Stimulated activated CD8-positive, alpha-beta memory T cell treated with anti-CD3 and anti-CD28 coated beads, Interleukin-15, amount 100 ng/mL, for 48 hours (primary cell): Measurements from ENCODE around the gene AKT1S1.

Experiments used
- DNase-seq, 2 donors: peaks; one replicate each; pipeline ENCODE4 v3.0.0-alpha.2; 2020; ENCODE audit warnings: low read depth in 2 of 2

The AKT1S1 gene

DNA sequence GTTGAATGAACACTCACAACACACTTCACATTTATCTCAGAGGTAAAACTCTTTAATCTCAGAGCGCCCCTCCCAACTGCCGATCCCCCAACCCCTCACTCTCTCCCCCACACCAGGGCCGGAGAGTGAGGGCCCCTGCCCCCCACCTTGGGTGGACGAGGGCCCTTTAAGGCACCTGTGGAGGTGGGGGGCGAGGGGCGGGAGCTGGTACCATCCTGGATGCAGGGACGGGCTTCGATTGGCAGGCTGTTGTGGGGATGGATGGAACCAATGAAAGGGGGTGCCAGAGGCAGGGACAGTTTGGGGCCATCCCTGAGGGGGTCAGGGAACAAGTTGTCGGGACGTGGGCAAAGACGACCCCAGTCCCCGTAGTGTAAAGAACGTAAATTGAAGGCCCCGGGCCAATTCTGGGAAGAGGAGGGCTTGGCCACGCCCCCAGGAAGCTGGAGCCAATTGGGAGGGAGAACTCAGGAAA is 8.1 kb downstream of the AKT1S1 start:
- no peak for DNase-seq

DNA sequence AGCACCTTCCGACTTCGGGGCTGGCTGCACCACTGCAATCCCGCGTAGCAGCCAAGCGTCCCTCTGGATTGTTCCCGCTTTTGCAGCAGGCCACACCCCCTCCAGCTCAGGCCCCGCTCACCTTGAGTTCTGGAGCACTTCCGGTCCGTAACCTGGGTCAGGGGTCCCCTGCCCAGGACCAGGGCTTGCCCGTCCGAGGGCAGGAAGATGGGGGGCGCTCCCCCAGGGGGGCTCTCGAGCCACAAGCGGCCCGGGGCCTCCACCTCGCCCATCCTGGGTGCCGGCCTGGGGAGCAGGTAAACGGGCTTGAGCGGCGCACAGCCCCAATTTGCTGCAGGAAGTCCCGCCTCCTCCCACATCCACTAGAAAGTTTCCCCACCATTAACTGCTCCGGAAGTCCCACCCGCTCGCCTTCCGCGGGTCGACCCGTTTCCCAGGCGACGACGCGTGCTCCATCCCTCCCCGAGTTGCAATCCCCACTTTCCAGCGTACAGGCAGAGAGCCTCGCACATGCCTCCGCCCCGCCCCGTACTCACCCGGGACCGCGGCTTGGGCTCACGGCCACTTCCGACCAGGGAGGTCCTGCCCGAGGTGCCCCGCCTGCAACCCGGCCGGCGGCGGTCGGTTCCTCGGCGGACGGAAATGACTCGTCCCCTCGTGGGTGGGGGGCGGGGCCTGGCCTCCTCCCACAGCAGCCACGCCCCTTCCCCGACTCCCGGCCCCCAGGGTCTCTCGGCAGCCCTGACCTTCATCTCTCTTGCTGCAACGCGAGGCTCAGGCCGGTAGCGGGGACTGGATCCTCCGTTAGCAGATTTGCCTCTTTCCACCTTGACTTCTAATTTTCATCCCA is 10.0 kb downstream of the AKT1S1 start, which contains the start of gene PNKP:
PNKP (minus strand) TSS at position 644 of the 850 bp plus-strand sequence; CDS start at position 272, 372 bp downstream.
- peak; percentile 86 to 90 for DNase-seq

DNA sequence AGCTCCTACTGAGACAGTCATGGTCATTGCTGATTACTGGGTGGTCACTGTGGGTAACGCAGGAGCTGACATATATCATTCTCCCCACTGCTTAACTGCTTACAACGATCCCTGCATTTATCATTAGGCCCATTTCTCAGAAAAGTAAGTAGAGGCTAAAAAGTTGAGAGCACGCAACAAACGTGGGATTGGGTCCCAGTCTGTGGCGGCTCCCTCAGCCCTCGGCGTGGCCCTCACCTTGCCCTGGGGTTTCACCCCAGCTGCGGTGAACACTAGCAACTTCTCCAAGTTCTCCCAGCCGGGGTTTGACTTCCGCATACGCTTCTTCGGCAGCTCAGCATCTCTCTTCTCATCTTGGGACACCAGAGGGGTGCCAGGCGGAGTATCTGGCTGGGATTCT is 12.3 kb downstream of the AKT1S1 start:
- DNase-seq, result no peak

DNA sequence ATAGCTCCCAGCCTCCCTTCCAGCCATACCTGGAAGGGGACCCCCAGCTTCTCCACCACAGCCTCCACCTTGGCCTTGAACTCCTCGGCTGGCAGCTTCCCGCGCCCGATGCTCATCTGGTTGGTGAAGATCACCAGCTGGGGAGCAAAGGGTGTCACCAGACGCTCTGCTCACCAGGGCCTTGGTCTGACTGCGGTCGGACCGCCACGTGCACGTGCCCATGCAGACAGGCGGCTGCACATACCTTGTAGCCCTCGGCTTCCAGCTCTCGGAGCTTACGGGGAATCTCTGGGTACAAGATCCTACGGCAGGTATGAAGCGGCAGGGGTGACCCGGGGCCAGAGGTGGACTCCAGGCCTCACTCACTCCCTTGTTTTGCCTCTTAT is 13.2 kb downstream of the AKT1S1 start:
- no peak for DNase-seq

DNA sequence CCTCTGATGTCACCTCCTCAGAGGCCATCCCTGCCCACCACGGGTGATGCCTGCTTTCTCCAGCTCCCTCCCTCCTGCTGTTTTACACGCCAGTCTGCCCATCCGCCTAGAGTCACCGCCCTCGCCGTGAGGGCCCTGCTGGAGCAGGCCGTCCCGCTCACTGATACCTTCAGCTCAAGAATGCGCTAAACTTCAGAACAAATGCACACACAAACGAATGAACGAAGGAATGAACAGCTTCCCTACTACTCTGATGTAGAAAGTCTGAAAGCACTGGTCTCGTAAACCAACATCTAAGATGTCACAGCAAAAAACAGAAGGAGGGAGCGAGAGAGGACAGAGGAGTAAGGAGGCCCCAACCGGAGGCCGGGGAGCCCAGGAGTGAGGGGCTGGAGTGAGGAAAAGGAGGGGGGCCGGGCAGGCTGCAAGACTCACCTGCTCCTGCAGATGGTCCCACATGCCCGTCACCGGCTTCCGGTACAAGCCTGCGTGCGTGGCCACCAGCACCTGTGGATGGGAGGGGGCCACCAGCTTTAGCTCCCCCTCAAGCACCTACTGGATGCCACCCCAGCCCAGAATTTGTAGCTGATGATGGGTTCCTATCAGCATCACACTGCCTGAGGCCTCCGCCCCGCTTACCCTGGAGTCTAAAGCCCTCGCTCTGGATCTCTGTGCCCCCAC is 13.8 kb downstream of the AKT1S1 start:
- no peak for DNase-seq

DNA sequence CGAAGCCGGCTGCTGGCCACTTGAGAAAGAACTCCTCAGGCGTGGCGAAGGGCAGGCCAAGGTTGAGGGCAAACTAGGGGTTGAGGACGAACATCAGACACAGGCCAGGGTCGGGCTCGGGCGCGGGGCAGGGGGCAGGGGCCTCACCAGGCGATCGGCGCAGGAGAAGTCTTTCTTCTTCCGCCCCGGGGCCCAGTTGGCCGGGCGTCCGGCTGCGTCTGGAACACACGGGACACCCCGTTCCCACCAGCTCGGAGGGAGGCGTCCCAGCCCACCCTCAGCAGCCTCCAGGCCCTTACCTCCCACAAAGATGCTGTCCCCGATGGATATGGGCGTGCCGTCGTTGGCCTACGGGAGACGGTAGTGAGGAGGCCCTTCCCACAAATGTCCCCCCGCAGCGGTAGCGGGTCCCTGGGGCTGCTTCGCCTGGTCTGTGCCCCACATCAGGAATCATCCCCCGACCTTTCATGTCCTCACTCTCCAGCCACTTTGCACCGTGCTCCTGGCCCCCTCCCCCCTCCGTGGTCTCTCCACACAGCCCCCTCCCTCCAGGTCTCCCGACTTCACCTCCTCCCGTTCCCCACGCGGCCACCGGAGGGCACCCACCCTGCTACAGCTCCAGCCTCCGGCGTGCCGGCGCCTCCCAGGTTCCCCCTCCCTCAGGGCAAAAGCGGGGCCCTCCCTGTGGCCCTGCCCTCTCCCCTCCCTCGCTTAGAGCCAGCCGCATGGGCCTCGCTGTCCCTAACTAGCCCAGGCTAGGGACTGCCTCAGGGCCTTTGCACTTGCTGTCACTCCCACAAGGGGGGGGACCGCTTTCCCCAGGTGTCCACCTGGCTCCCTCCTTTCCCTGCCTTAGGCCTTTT is 14.5 kb downstream of the AKT1S1 start:
- no peak for DNase-seq

DNA sequence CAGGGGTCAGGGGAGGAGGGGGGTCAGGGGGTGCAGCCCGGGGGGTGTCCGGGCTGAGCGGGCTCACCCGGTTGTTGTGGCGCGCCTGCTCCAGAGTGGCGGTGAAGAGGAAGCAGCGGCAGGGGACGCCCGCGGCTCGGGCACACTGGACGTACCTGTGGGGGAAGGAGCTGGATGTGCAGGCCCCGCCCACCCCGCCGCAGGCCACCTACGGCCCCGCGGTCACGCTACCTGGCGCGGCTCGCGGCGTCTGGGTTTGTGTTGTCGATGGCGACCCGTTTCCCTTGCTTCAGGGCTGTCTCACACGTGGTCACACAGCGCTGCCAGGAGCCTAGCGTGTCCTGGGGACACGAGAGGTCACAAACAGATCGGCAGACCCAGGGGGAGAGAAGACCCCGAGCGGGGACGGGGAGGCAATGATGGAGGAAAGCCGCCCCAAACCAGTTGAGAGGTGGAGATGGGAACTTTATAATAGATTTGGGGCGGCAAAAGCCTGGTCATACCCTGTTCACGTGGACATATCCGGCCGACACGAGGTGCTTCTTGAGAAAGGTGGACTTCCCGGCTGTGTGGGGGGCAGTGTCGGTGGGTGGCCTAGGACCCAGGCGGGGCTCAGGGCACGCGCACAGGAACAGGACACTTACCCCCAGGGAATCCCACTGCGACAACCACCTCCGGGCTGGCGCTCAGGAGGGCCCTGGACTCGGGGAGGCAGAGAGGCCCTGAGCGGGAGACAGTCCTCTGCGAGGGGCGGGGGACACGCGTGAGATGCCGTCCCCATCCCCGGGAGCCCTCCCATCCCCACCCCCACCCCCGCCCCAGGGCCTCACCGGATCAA is 15.4 kb downstream of the AKT1S1 start:
- DNase-seq, result no peak

DNA sequence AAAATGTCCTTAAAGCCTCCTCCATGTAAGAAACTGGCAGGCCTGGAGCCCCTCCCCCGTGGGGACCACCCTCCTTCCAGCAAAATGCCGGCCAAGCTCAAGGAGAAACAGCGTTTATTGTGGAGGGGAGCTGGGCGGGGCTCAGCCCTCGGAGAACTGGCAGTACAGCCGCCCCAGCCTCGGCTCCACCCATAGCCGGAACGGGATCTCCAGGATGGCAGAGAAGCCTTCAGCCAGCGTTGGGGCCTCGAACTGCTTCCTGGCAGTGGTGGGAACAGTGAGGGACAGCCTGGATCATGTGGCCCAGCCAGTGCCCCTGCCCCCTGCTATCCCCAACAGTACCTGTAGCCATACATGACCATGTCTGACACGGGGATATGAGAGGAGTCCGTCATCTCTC is 16.0 kb downstream of the AKT1S1 start:
- DNase-seq, result no peak

DNA sequence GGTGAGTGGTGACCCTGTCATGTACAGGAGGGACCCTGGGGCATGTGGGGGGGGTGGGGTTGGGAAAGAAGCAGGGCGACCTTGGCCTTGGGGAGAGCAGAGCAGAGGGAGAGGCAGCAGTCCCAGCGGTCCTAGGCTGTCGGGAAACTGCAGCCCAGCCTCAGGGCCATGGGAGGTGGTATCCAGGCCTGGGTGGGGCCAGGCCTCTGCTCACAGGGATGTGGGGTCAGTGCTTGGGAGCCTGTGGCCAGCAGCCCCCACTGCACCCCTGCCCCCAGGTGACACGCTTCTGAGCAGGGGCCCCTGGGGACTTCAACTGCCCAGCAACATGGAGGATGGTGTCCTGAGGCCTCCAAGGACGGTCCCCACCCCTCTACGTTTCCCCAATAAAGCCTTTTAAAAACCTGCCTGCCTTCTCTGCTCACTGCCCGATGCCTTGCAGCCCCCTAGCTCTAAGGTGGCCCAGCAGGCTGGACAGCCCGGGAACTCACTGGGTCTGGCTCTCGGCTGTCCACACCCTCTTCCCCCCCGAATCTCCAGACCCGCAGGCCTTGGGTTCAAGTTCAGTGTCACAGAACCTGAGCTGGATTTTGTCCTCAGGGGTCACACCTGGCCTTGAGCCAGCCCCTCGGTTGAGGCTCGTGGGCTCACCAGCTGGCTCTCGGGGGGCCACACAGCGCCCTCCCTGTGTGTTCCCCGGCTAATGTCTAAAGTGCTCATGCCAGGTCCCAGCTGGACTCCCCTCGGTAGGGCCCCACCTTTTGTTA is 16.6 kb downstream of the AKT1S1 start:
- DNase-seq, result no peak

DNA sequence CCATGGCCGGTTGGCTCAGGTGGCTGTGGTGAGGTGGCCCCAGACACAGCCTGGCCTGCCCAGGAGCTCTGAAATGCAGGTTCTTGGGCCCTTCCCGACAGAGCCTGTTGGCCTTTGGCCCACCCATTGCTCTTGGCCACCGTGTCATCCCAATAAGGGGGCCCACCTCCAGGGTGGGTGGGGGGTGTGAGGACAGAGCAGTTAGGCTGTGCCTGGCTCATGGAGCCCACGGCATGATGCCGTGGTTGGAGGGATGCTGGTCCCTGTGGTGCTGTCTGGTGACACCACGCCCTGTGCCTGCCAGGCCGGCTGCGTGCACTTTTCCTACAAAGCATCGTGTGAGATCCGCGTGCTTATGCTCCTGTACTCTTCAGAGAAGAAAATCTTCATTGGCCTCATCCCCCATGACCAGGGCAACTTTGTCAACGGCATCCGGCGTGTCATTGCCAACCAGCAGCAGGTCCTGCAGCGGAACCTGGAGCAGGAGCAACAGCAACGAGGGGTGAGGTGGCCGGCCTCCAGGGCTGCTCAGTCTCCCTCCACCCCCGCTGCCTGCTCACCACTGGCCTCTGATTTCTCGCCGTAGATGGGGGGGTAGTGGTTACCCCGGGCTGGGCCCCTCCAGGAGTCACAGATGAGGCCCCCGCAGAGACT is 17.3 kb downstream of the AKT1S1 start:
- no peak for DNase-seq

DNA sequence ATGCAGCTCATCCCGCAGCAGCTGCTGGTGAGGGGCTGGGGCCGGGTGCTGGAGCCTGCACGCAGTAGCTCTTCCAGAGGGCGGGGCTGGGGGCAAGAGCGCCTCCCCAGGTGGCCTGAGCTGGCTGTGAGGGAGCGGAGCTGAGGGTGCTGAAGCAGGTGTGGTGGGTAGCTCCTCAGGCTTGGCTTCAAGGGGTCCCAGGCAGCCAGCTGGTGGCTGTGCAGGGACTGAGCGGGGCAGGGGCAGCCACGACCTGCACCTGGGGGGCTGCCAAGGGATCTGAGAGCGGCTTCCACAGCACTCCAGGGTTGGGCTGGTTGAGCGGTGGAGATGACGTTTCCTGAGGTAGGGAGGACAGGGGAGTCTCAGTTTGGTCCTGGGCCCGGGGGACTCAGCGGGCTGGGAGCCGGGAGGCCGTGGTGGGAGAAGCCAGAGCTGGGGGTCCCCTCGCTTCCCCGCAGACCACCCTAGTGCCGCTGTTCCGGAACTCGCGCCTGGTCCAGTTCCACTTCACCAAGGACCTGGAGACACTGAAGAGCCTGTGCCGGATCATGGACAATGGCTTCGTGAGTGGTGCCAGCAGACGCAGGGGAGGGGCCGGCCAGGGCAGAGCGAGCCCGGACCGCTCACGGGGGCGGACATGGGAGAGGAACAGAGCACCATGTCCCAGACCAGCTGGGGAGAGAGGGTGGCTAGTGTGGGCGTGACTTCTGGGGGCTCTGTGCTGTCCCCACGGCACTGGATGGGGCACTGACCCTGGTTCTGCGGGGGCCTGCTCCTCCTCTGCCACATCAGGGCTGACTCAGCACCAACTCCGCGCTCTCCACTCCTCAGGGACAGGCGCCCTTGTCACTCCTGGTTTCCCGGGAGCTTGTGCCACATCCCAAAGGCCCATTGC is 18.8 kb downstream of the AKT1S1 start:
- no peak for DNase-seq

DNA sequence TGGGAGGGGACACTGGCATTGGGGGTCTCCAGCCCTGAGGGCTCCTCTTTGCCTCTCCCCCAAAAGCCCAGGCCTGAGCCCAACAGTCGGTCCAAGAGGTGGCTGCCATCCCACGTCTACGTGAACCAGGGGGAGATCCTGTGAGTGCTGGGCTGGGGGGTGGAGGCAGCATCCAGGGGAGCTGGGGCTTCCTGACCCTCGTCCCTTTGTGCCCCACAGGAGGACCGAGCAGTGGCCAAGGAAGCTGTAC is 19.4 kb downstream of the AKT1S1 start:
- DNase-seq, result no peak

DNA sequence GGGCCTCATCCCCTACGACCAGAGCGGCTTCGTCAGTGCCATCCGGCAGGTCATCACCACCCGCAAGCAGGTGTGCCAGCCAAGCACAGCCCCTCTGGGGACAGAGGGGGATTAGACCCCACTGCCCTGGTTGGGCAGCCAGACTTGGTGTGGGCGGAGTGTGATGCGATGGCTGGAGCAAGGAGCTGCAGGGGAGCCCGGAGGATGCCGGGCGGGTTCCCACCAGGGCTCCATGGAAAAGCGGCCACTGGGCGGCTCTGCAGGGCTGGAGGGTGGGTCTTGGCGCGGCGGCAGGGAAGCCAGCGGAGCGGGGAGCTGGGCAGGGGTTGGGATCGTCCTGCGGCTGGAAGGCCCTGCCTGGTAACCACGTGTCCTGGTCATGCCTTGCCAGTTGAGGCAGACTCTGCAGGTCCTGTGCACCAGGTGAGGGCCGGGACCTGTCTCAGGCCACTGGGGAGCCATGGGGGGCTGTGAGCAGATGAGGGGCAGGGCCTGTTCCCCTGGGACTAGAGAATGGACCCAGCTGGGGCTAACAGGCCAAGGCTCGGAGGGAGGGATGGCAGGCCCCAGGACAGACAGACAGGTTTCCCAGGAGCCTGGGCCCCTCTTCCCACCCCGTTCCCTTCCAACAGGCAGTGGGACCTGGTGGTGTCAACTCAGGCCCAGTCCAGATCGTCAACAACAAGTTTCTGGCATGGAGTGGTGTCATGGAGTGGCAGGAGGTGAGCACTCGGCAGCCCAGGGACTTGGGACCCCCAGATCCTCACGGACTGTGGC is 19.9 kb downstream of the AKT1S1 start:
- DNase-seq, result no peak

DNA sequence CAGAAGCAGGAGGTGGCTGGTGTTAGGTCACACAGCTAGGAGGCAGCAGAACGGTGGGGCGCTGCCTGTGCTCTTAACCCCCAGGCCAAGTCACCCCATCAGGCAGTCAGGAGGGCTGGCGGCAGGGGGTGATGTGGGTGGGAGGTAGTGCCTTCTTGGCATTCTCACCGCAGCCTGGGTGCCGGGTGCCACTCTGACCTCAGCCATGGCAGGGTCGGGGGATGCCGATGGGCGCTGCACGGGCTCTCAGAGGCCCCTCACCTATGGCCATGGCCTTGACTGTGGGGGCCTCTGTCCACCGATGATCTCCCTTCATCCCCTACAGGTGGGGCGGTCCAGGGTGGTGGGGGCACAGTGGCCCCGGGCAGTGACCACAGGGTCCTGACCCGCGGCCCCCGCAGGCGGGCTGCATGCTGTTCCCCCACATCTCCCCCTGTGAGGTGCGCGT is 20.6 kb downstream of the AKT1S1 start:
- DNase-seq, result no peak

DNA sequence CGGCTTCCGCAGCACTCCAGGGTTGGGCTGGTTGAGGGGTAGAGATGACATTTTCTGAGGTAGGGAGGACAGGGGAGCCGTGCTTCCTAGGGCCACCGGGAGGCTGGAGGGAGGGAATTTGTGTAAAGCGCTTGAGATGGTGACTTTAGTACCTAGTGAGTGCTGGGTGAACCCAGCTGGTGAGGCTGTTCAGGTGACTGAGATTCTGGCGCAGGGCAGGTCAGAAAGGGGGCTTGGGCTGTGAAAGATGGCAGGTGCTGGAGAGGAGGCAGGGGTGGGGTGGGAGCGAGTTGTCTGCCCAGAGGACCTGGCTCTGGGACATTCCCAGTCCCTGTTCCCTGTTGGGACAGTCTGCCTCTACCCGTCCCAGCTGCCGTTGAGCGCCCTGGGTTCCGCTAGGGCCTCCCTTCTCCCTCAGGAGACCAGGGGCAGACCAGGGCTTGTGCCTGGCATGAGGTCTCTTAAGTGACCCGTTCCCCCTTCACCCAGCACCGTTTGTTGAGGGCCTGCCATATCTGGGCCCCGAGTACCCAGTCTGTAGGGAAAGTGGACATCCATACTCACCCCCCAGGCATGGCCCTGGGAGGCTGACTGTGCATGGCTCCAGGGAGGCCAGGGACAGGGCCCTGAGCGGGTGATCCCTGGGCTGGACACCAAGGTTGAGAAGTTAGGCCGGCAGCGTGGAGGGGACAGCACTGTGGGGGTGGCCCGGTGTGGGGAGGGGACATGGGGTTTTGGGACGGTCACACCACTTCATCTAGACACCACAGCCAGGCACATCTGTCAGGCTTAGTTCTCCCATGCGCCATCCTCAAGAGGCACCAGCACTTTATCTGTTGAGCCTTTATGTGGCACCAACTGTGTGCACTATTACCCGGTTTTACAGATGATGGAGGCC is 21.2 kb downstream of the AKT1S1 start:
- DNase-seq, result no peak

DNA sequence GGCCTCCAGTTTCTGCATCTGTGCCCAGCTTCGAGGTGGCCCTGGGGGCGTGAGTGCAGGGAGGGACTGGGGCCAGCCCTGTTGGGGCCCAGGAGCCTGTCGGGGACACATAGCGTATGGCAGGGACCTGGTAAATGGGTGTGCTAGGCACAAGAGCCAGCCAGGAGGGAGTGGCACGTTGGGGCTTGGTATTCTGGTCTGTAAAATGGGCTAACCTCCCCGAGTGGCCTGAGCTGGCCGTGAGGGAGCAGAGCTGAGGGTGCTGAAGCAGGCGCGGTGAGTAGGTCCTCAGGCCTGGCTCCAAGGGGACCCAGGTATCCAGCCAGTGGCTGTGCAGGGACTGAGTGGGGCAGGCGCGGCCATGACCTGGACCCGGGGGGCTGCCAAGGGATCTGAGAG is 21.9 kb downstream of the AKT1S1 start:
- DNase-seq, result no peak
